ENCODE results near the gene SH2D4B.

Gene SH2D4B

GRCh38 chr10:80581469-80581835, 43.8 kb downstream of the SH2D4B start:
- no peak overlapping the region for H3K27ac ChIP-seq
- DNase-seq (ENCODE audit: low read depth, low spot score), result no peak

GRCh38 chr10:80582286-80582960, 44.7 kb downstream of the SH2D4B start:
- H3K27ac ChIP-seq, result no peak overlapping the region
- no peak for DNase-seq (ENCODE audit: low read depth, low spot score)

DNA sequence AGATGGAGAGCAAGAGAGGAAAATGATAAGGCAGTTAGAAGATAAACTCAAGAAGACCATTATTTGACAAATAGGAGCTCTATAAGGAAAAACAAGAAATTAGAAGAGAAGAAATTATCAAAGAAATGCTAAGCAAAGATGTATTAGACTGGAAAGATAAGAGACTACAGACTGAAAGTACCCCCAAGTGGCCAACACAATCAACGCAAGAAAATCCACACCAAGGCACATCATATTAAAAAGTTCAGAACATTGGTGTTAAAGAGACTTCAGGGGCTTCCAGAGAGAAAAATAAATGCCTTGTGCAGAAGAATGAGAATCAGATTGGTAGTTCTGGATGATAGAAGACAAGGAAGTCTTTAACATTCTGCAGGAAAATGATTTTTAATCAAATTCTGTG, 46.0 kb downstream of the SH2D4B start:
- H3K27ac ChIP-seq, result no peak overlapping the region
- DNase-seq (ENCODE audit: low read depth, low spot score), result no peak

GRCh38 chr10:80585812-80586211, 48.1 kb downstream of the SH2D4B start:
- H3K27ac ChIP-seq, result no peak overlapping the region
- DNase-seq (ENCODE audit: low read depth, low spot score), result no peak

GRCh38 chr10:80588546-80588945, 50.8 kb downstream of the SH2D4B start:
- no peak overlapping the region for H3K27ac ChIP-seq
- no peak for DNase-seq (ENCODE audit: low read depth, low spot score)

GRCh38 chr10:80589726-80590373, 52.1 kb downstream of the SH2D4B start:
- H3K27ac ChIP-seq, result peak overlapping the region; percentile 61
- no peak for DNase-seq (ENCODE audit: low read depth, low spot score)

DNA sequence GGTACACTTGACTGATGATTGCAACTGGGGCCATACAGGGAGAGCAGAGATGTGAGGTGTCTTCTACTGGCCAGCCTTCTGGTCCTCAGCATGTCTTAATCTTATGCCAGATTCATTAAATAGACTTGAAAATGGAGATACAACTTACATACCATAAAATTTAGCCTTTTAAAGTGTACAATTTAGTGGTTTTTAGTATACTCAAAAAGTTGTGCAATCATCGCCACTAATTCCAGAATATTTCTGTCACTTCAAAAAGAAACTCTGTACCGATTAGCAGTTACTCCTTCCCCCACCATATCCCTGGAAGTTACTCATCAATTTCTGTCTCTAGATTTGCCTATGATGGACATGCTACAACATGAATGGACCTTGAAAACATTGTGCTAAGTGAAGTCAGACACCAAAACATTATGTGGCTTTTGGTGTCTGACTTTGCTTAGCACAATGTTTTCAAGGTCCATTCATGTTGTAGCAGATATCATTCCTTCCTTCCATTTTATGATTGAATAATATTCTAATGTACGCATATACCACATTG, 53.0 kb downstream of the SH2D4B start:
- DNase-seq (ENCODE audit: low read depth, low spot score), result peak; percentile 40
- H3K27ac ChIP-seq, result peak overlapping the region; percentile 61

GRCh38 chr10:80596391-80597257, 58.9 kb downstream of the SH2D4B start:
- no peak for DNase-seq (ENCODE audit: low read depth, low spot score)
- H3K27ac ChIP-seq, result no peak overlapping the region

- DNase-seq (ENCODE audit: low read depth, low spot score), result no peak
Observed at GRCh38 chr10:80598084-80598798, 60.5 kb downstream of the SH2D4B start.

GRCh38 chr10:80598951-80599350, 61.2 kb downstream of the SH2D4B start:
- H3K27ac ChIP-seq, result no peak overlapping the region
- no peak for DNase-seq (ENCODE audit: low read depth, low spot score)

More at GRCh38 chr10:80598084-80598798, 60.5 kb downstream of the SH2D4B start:
- H3K27ac ChIP-seq, result no peak overlapping the region

- no peak for DNase-seq (ENCODE audit: low read depth, low spot score)
- no peak overlapping the region for H3K27ac ChIP-seq
Observed at GRCh38 chr10:80599424-80599847, 61.7 kb downstream of the SH2D4B start.

- no peak overlapping the region for H3K27ac ChIP-seq
- no peak for DNase-seq (ENCODE audit: low read depth, low spot score)
Observed at GRCh38 chr10:80600256-80600655, 62.6 kb downstream of the SH2D4B start.

GRCh38 chr10:80602881-80603280, 65.2 kb downstream of the SH2D4B start:
- DNase-seq (ENCODE audit: low read depth, low spot score), result no peak
- no peak overlapping the region for H3K27ac ChIP-seq

DNA sequence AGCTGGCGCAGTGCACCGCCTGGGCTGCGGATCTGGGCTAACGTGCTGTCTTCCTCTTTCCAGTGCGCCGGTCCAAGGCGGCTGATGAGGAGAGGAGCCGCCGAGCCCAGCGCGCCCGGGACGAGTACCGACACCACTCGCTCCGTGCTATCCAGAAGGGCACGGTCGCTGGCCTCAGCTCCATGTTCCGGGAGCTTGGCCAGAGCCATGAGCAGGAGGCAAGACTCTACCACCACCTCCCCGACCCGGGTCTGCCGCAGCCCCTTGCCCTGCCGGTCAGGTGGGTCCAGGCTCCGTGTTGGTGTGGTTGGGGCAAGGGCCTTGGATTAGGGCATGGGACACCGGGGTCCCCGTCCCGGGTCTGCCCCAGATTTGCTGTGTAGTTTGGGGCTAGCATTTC, 65.8 kb downstream of the SH2D4B start:
- H3K27ac ChIP-seq, result no peak overlapping the region
- DNase-seq (ENCODE audit: low read depth, low spot score), result no peak

- DNase-seq (ENCODE audit: low read depth, low spot score), result no peak
- no peak overlapping the region for H3K27ac ChIP-seq
Observed at GRCh38 chr10:80608706-80609105, 71.0 kb downstream of the SH2D4B start.

GRCh38 chr10:80609331-80609730, 71.6 kb downstream of the SH2D4B start:
- DNase-seq (ENCODE audit: low read depth, low spot score), result no peak
- H3K27ac ChIP-seq, result no peak overlapping the region

DNA sequence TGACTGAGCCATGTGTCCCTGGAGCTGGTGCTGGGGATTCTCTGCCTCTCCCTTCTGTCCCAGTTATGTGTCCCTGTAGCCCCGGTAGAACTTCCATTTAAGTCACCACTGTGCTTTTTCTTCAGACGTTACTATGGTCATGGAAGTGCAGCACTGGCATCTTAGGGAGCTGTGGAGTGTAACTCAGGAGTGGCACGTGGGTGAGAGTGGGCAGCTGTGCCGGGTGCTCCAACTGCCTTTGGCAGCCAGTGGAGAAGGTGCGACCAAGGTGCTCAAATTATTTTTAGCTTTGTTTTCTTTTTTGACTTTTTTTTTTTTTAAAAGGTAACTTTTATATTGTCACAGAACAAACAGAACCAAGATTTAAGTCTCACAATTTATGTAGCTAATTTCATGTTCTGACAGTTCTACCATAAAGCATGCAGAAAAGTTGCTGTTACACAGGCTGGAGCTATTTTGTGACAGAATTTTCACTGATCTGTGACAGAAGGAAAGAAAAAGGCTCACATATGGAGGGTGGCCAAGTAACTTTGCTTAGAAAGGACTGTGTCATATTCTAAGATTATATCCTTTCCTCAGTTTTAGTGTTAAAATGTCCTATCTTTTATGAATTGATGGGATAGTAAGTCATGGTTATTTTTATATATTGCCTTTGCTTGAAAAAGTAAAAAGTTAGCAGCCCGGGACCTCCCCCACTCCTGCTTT, 73.9 kb downstream of the SH2D4B start:
- no peak for DNase-seq (ENCODE audit: low read depth, low spot score)
- H3K27ac ChIP-seq, result no peak overlapping the region

DNA sequence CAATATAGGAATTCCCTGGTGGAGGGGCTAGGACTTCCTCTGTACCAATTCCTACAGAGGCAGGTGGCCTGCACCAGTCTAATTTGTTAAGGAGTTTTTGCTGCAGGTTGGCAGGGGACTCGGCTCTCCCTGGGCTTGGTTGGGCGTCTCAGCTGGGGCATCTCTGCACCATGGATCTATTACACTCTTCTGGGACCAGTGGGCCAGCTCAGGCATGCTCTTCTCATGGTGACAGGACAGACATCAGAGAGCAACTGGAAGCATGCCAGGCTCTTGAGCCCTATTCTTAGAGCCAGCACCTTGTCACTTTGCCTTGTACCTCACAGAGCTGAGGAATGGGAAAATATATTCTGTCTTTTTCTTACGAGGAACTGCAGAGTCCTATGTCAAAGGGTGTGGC, 74.6 kb downstream of the SH2D4B start:
- no peak overlapping the region for H3K27ac ChIP-seq

DNA sequence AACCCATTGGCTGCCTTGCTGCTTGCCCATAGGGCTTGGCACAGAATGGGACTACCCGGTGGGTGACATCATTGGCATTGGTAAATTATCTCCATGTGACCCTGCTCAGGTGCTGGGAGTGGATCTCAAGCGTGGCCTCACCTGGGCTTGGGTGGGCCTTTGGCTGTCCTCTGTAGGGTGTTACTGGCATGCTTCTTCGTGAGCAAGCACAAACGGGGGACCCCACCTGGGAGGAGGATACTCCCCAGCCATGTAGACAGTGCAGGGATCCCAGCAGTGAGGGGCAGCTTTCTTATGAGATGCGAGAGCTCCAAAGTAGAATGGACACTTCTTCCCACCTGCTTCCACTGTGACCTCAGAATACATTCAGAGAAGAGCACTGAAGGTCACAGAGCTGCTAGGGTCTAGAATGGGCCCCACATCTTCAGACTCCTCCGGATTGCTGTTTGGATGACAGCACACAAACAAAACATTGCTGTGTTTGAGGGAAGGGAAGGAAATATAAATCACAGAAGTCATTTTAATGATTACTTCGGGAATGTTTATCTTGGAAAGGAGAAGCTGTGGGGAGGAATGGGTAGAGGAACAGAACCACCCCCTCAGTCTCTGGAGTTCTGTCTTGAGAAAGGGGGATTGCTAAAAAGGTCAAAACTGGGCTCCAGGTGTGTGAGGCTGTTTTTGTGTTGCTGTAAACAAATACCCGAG, 75.9 kb downstream of the SH2D4B start:
- DNase-seq (ENCODE audit: low read depth, low spot score), result no peak
- no peak overlapping the region for H3K27ac ChIP-seq

More for the DNA sequence above, 74.6 kb downstream of the SH2D4B start:
- no peak for DNase-seq (ENCODE audit: low read depth, low spot score)
